H9 (cell line): ENCODE results near the gene DEFB132. TPM values are rescaled to one million over a fixed set of nuclear protein-coding genes. Genes with fewer than 3 reads are reported as not detected.

ENCODE experiments used
- DNase-seq: peaks from one replicate; pipeline ENCODE4 v3.0.0-alpha.2; 2017
- H2AFZ ChIP-seq: one replicate; pipeline ENCODE4 v1.6.1; 2013; ENCODE audit warnings: mild to moderate bottlenecking, low read length, control low read depth, moderate library complexity
- H2AK5ac ChIP-seq: 2 replicates; pipeline ENCODE4 v1.6.1; 2013; ENCODE audit warnings: low read length, control low read depth, mixed read lengths; ENCODE audit not compliant: insufficient read length
- H2BK120ac ChIP-seq: one replicate; pipeline ENCODE4 v1.6.1; 2013; ENCODE audit warnings: low read depth, mild to moderate bottlenecking, low read length, control low read depth, inconsistent platforms; ENCODE audit not compliant: poor library complexity, severe bottlenecking
- H2BK12ac ChIP-seq: 2 replicates; pipeline ENCODE4 v1.6.1; 2013; ENCODE audit warnings: low read length, control low read depth, mixed read lengths, low read depth; ENCODE audit not compliant: insufficient read length
- H2BK15ac ChIP-seq: 2 replicates; pipeline ENCODE4 v1.6.1; 2013; ENCODE audit warnings: low read depth, low read length, control low read depth
- H2BK20ac ChIP-seq: one replicate; pipeline ENCODE4 v1.6.1; 2013; ENCODE audit warnings: low read depth, mild to moderate bottlenecking, low read length, control low read depth, inconsistent platforms; ENCODE audit not compliant: poor library complexity, severe bottlenecking
- H2BK5ac ChIP-seq: 2 replicates; pipeline ENCODE4 v1.6.1; 2013; ENCODE audit warnings: low read length, control low read depth, mixed read lengths; ENCODE audit not compliant: insufficient read length
- H3K14ac ChIP-seq: 2 replicates; pipeline ENCODE4 v1.6.1; 2013; ENCODE audit warnings: low read length, control low read depth; ENCODE audit not compliant: insufficient read depth
- H3K18ac ChIP-seq: 2 replicates; pipeline ENCODE4 v1.6.1; 2013; ENCODE audit warnings: low read depth, mild to moderate bottlenecking, mixed read lengths, low read length, control low read depth; ENCODE audit not compliant: insufficient read length
- H3K23ac ChIP-seq: 2 replicates; pipeline ENCODE4 v1.6.1; 2013; ENCODE audit warnings: low read length, control low read depth, mixed read lengths, low read depth; ENCODE audit not compliant: insufficient read length
- H3K23me2 ChIP-seq: 2 replicates; pipeline ENCODE4 v1.6.1; 2013; ENCODE audit warnings: low read depth, mild to moderate bottlenecking, mixed read lengths, low read length, control low read depth; ENCODE audit not compliant: insufficient read length, poor library complexity, severe bottlenecking
- H3K27ac ChIP-seq: 2 replicates; pipeline ENCODE4 v1.5.1; 2013; ENCODE audit warnings: low read length, control low read depth, mixed read lengths, low read depth; ENCODE audit not compliant: insufficient read length
- H3K27me3 ChIP-seq: 2 replicates; pipeline ENCODE4 v1.6.1; 2013; ENCODE audit warnings: low read length, control low read depth, inconsistent platforms; ENCODE audit not compliant: insufficient read depth
- H3K4ac ChIP-seq: 2 replicates; pipeline ENCODE4 v1.6.1; 2013; ENCODE audit warnings: low read depth, mild to moderate bottlenecking, control low read depth, inconsistent platforms, low read length, moderate library complexity
- H3K4me1 ChIP-seq: 2 replicates; pipeline ENCODE4 v1.6.1; 2013; ENCODE audit warnings: low read length, control low read depth, inconsistent platforms; ENCODE audit not compliant: insufficient read depth
- H3K4me2 ChIP-seq: 2 replicates; pipeline ENCODE4 v1.6.1; 2013; ENCODE audit warnings: low read length, control low read depth, mixed read lengths; ENCODE audit not compliant: insufficient read length, insufficient read depth
- H3K56ac ChIP-seq: 2 replicates; pipeline ENCODE4 v1.6.1; 2013; ENCODE audit warnings: low read depth, mild to moderate bottlenecking, mixed read lengths, low read length, control low read depth; ENCODE audit not compliant: insufficient read length
- H3K79me1 ChIP-seq: 2 replicates; pipeline ENCODE4 v1.6.1; 2013; ENCODE audit warnings: low read depth, mild to moderate bottlenecking, moderate library complexity, low read length, control low read depth, inconsistent platforms; ENCODE audit not compliant: insufficient read depth, poor library complexity, severe bottlenecking
- H3K79me2 ChIP-seq: 2 replicates; pipeline ENCODE4 v1.6.1; 2013; ENCODE audit warnings: low read length, control low read depth, inconsistent platforms; ENCODE audit not compliant: insufficient read depth
- H3K9ac ChIP-seq: 2 replicates; pipeline ENCODE4 v1.6.1; 2013; ENCODE audit warnings: low read length, control low read depth, mixed read lengths; ENCODE audit not compliant: insufficient read length; ENCODE audit errors: extremely low read depth
- H3K9me3 ChIP-seq: one replicate; pipeline ENCODE4 v1.6.1; 2013; ENCODE audit warnings: low read depth, low read length, inconsistent platforms; ENCODE audit not compliant: control insufficient read depth
- H3T11ph ChIP-seq: one replicate; pipeline ENCODE4 v1.6.1; 2013; ENCODE audit warnings: mild to moderate bottlenecking, low read length, control low read depth, inconsistent platforms
- H4K20me1 ChIP-seq: one replicate; pipeline ENCODE4 v1.6.1; 2013; ENCODE audit not compliant: control insufficient read depth, insufficient read length, insufficient read depth
- H4K5ac ChIP-seq: 2 replicates; pipeline ENCODE4 v1.6.1; 2013; ENCODE audit warnings: low read depth, mild to moderate bottlenecking, mixed read lengths, low read length, control low read depth; ENCODE audit not compliant: insufficient read length
- H4K8ac ChIP-seq: replicated peaks from 2 replicates; pipeline ENCODE4 v1.6.1; 2013; ENCODE audit warnings: low read length, control low read depth, mixed read lengths, low read depth; ENCODE audit not compliant: insufficient read length
- H4K91ac ChIP-seq: 2 replicates; pipeline ENCODE4 v1.6.1; 2013; ENCODE audit warnings: low read depth, mild to moderate bottlenecking, moderate library complexity, mixed read lengths, low read length, control low read depth; ENCODE audit not compliant: insufficient read length
- H3K27ac Mint-ChIP-seq, 3 experiments: 2 replicates in 2 of 3; 3 replicates in 1 of 3; pipeline ENCODE4 v1.8.0; 2020 to 2021; ENCODE audit warnings: mixed read lengths in 3 of 3, mild to moderate bottlenecking in 1 of 3, moderate library complexity in 1 of 3
- H3K27me3 Mint-ChIP-seq: 2 replicates; pipeline ENCODE4 v1.8.0; 2021; ENCODE audit warnings: low read depth, mild to moderate bottlenecking, moderate library complexity, mixed read lengths
- H3K36me3 Mint-ChIP-seq, 3 experiments: 2 replicates in 2 of 3; 3 replicates in 1 of 3; pipeline ENCODE4 v1.8.0; 2020 to 2021; ENCODE audit warnings: low read depth in 3 of 3, mixed read lengths in 3 of 3; ENCODE audit not compliant: insufficient read depth in 1 of 3
- H3K4me1 Mint-ChIP-seq, 2 experiments: 2 replicates each; pipeline ENCODE4 v1.8.0; 2020; ENCODE audit warnings: mixed read lengths in 2 of 2
- H3K4me3 Mint-ChIP-seq, 2 experiments: 2 replicates in 1 of 2; 3 replicates in 1 of 2; pipeline ENCODE4 v1.8.0; 2020 to 2021; ENCODE audit warnings: mild to moderate bottlenecking in 2 of 2, mixed read lengths in 2 of 2, moderate library complexity in 1 of 2
- H3K9me3 Mint-ChIP-seq, 2 experiments: 2 replicates in 1 of 2; 3 replicates in 1 of 2; pipeline ENCODE4 v1.8.0; 2020; ENCODE audit warnings: mild to moderate bottlenecking in 2 of 2, mixed read lengths in 2 of 2, moderate library complexity in 1 of 2
- WGBS: extraction: QIAGEN DNeasy Blood & Tissue Kit; methylation state at CpG from one replicate; pipeline ENCODE4 v1.1.7; 2013; ENCODE audit warnings: missing lambda C conversion rate, low lambda C conversion rate, mixed read lengths; ENCODE audit not compliant: insufficient read length; ENCODE audit errors: extremely low coverage; 5-methylcytosine and 5-hydroxymethylcytosine counted together
- total RNA-seq: library from RNA; stranded (reverse); gene quantifications from 2 replicates; pipeline ENCODE4 v1.2.1, GENCODE V29; 2021
- TF ChIP-seq, protein P1 (sequence below): fragments of 200-600 bp; sonication (generic); conservative IDR thresholded peaks from 3 replicates; pipeline ENCODE4 v1.8.0; 2021; ENCODE audit warnings: antibody characterized with exemption, mild to moderate bottlenecking

The DEFB132 gene
- total RNA-seq, 1 experiment from 2014 or later: not detected

- Histone ChIP-seq H2BK15ac (no peak overlapping the region), H4K91ac (no peak overlapping the region), H3K23me2 (peaks cover 24% of the 10 kb centered on the region), H3K79me2 (peaks cover 17% of the 10 kb centered on the region; the same call in 1 of the 2 replicates), H3K27ac (no peak overlapping the region), H3K27me3 (no peaks in the 10 kb centered on the region), H2BK12ac (no peak overlapping the region), H2BK20ac (no peak overlapping the region), H4K5ac (no peak overlapping the region), H2AFZ (no peak overlapping the region), H3K23ac (no peak overlapping the region), H2BK5ac (no peak overlapping the region), H2AK5ac (no peak overlapping the region), H3T11ph (no peak overlapping the region), H3K4me2 (peak overlapping the region; percentile 96), H3K14ac (no peak overlapping the region), H3K79me1 (no peaks in the 10 kb centered on the region), H3K9ac (peak overlapping the region; percentile 96), H4K20me1 (no peaks in the 10 kb centered on the region), H4K8ac (no peak overlapping the region), H3K4me1 (peaks cover 10% of the 10 kb centered on the region; the same call in 1 of the 2 replicates), H2BK120ac (no peak overlapping the region), H3K4ac (no peak overlapping the region), H3K56ac (no peak overlapping the region), H3K18ac (no peak overlapping the region), H3K9me3 (no peaks in the 10 kb centered on the region)
- H3K27ac Mint-ChIP-seq: peak overlapping the region in 1 of 3 experiments; percentile 93; a peak in 3 of 7 replicates
- H3K9me3 Mint-ChIP-seq: peaks cover 0 to 4% of the 10 kb centered on the region in 2 experiments; a peak in 3 of 5 replicates
- H3K36me3 Mint-ChIP-seq: peaks cover 12 to 17% (median 15%) of the 10 kb centered on the region in 3 experiments
- peaks cover 50 to 54% of the 10 kb centered on the region in 2 experiments for H3K4me1 Mint-ChIP-seq
- DNase-seq: no peak
- no CpG with 5 or more reads among the region's 15 CpGs for WGBS
- peaks cover 24% of the 10 kb centered on the region for H3K27me3 Mint-ChIP-seq
- H3K4me3 Mint-ChIP-seq: peak overlapping the region; percentile 95 to 99
- TF ChIP-seq, protein P1, sequence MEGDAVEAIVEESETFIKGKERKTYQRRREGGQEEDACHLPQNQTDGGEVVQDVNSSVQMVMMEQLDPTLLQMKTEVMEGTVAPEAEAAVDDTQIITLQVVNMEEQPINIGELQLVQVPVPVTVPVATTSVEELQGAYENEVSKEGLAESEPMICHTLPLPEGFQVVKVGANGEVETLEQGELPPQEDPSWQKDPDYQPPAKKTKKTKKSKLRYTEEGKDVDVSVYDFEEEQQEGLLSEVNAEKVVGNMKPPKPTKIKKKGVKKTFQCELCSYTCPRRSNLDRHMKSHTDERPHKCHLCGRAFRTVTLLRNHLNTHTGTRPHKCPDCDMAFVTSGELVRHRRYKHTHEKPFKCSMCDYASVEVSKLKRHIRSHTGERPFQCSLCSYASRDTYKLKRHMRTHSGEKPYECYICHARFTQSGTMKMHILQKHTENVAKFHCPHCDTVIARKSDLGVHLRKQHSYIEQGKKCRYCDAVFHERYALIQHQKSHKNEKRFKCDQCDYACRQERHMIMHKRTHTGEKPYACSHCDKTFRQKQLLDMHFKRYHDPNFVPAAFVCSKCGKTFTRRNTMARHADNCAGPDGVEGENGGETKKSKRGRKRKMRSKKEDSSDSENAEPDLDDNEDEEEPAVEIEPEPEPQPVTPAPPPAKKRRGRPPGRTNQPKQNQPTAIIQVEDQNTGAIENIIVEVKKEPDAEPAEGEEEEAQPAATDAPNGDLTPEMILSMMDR: no peak
Measured at GRCh38 chr20:298776-299391, 41.4 kb downstream of the DEFB132 start.
